Left renal pelvis (tissue), 4 donors: ENCODE measurements around the gene SEC24B. TPM values are rescaled to one million over a fixed set of nuclear protein-coding genes. Genes with fewer than 3 reads are reported as not detected.

Experiments
- DNase-seq, 4 donors: peaks; one replicate each; pipeline ENCODE4 v3.0.0-alpha.2; 2013; ENCODE audit warnings: low read depth in 4 of 4, low spot score in 3 of 4
- polyA plus RNA-seq, 4 donors: library from polyadenylated mRNA; unstranded; fragments of 120-200 nt; gene quantifications; one replicate each; pipeline ENCODE4 v1.2.1, GENCODE V29; 2013; ENCODE audit not compliant: insufficient read length in 4 of 4

SEC24B gene
- 10 to 100 TPM; 35.8 to 48.8 (median 42.2) TPM for polyA plus RNA-seq

DNA sequence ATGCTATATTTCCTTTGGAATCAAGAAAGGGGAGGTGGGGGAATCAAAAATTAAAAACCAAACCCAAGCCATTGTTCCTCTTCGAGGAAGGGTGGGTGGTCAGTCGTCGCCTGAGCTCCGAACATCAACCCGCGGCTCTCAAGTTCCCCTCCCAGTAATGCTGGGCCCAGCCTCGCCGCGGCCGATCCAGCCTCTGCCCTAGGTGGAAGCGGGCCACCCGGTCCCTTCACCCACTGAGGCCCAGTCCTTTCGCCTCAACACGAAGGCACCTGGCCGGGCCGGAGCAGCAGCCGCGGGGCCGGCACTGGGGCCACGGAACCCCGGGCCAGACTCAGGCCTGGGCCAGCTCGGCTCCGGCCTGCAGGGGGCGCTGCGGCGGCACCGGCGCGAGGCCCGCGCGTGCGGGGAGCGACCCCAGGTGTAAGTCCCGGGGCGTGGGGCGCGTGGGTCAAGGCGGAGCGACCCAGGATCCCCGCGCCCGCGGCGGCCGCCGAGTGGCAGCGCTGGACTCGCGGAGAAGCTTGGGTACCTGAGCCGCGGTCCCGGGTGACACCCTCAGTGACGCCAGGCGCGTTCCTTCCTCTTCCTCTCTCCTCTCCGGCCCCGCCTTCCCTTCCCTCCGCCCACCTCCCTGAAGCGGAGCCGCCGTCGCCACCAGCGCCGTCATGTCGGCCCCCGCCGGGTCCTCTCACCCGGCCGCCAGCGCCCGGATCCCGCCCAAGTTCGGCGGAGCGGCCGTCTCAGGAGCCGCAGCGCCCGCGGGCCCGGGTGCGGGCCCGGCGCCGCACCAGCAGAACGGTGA, at the start of gene SEC24B:
Gene SEC24B, plus strand, starts transcription at position 611 of the 802 bp plus-strand sequence. Its CDS starts 55 bp downstream, at position 666.
- peak in 3 of 4 donors; percentile 66 to 70 (median 70) for DNase-seq

DNA sequence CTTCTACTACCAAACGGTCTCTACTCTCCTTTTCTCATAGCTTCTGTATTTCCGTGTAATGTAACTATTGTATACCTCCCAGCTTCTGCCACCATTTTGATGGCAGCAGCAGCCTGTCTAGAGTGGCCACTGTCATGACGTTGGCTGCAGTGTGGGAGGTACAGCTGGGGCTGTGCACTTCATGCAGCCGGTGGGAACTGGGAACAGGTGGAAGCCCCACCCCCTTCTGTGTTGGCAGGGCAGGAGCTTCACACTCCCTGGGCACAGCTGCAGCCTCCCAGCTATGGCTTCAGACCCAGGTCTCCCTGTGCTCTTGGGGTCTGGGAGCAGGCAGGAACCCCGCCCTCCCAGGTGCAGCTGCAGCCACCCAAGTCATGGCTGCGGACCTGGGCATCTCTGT, 49.8 kb upstream of the SEC24B start:
- DNase-seq = no peak

DNA sequence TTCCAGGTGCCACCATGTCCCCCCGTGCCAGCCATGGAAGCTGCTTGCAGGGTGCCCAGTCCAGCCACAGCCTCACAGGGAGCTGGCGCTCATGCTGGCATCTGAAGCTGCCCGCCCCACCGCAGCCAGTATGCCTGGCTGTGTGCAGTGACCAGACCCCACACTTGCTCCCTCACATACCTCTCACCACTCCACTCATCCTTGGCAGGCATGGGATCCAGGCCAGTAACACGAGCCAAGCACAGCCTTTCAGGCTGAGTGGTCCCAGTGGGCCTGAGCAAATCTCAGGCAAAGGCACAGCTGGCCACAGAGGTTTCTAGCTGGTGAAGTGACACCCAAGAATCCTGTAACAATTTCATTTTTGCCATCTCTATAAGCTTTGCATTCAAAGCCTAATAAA, 48.4 kb upstream of the SEC24B start:
- no peak for DNase-seq

DNA sequence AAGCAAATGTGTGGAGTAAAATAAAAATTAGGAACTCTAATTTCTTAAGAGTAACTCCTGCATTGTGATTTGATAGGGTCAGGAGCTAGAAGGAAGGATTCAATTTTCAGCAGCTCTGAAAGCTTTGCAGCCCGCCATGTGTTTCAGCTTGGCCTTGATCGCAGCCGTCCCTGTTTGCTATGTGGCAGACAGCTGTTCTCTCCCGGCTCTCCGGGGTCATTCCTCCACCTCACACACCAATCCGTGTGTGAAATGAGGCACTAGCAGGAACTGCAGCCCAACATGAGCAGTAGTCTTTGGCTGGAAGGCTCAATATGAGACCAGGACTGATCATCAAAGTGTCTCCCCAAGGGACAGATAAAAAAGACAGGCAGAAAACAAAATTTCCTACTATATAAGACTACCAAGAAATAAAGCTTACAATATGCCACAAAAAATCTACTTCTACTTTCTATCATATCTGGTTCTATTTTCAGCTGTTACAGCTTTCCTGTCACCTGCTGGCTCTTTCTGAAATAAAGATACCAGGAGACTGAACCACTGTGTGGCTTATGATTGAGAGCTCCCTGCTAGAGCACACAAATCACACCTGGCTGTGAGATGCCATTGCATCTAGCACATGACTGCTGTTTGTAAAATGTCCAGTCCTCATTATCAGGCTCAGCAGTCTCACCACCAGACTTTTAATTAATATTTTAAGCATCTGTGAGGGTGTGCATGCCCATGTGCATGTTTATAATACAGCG, 44.1 kb upstream of the SEC24B start:
- DNase-seq = no peak

DNA sequence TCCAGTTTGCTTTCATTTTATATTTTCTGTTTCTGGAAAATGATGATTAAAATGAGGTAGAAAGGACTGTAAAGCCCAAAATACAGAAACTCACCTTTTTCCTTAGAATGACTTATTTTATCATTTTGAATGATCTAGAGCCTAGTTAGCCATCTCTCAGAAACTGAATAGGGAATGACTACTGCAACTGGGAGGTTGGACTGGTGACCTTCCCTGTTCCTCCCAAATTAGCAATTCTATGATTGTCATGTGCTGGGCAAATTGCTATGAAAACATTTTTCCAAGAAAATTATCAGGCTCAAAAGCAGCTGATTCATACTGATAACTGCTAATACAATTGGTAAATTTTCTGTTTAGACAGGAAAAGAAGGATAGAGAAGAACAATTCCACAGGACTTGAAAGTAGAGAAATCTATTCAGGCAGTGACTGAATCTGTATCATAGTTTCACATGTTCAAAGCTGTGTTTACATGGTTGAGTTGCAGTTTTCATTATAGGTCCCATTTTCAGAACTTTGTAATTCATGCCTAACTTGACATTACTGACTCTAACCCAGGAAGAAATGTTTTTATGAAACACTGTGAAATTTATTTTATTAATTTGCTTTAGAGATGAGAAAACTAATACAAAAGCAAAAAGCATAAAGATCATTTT, 43.4 kb upstream of the SEC24B start:
- DNase-seq = no peak

DNA sequence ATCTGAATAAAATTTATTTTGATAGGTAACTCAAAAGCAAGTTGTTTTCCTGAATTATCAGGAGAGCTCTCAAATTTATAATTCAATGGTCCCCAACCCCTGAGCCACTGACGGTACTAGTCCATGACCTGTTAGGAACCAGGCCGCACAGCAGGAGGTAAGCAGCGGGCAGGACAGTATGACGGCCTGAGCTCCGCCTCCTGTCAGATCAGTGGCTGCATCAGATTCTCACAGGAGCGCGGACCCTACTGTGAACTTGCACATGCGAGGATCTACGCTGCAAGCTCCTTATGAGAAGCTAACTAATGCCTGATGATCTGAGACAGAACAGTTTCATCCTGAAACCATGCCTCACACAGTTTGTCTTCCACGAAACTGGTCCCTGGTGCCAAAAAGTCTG, 37.9 kb upstream of the SEC24B start:
- no peak for DNase-seq

DNA sequence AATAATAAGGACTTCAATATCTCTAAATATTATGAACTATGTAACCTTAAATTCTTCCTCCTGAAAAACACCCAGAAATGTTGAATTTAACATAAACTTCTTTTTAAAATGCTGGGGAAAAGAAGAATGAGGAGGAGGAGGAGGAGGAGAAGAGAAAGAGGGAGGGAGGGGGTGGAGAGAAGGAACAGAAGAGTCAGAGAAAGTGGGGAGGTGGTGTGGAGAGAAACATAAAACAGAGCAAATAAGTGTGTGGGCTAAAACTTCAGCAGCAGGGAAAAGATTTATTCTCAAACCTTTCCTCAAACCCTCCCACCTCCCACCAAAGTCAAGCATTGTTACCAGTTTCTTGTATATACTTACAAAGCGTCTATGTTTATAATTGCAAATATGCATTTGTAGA, 34.7 kb upstream of the SEC24B start:
- no peak for DNase-seq

DNA sequence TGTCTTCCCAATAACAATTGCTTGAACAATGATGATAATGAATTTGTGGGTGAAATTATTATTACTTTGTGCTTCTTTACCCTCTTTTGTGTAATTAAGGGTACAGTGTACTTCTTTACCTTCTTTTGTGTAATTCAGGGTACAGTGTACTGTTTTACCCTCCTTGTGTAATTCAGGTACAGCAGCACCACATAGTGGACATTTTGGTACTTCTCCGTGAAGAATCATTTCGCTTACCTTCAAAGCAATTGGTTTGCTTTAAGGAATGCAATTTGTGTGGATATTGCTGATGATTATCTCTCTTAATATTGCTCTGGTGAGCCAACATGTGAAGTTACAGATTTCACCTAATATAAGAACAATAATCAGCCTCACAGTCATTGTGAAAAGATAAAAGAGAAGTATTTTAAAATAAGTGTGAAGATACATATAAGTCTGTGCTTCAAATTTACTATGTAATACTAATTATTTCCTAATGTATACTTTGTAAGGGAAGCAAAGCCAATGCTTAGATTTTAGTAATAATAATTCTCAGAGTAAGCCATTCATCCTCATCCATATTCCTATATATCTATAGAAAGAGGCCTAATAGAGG, 27.2 kb upstream of the SEC24B start:
- peak in 2 of 4 donors; percentile 24 to 69 for DNase-seq

DNA sequence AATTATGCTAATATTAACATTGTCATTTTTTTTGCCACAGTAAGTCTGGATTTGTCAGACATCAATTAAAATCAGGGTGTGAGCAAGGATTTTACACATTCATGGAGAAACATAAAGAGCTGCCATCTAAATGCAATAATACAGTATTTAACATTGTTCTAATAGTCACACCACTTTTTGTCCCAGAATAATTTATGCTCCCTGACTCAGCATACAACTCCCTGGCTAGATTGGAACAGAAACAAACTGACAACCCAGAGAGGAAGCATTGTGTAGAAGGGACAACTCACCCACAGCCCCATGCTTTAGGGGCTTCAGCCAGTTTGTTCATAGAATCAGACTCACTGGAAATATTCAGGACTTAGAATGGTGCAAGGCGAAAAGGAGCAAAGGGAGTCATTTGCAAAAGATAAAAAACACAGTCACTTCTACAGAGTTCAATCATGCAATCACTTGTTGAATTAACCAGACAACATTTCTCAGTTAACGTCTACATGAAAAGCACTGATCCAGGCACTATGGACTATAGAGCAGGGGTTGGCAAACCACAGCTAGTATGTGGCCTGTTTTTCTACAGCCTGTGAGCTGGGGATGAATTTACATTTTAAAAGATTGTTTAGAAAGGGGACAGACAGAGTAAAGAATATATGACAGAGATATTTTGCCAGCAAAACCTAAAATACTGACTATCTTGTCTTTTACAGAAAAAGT, 26.4 kb upstream of the SEC24B start:
- DNase-seq = no peak

DNA sequence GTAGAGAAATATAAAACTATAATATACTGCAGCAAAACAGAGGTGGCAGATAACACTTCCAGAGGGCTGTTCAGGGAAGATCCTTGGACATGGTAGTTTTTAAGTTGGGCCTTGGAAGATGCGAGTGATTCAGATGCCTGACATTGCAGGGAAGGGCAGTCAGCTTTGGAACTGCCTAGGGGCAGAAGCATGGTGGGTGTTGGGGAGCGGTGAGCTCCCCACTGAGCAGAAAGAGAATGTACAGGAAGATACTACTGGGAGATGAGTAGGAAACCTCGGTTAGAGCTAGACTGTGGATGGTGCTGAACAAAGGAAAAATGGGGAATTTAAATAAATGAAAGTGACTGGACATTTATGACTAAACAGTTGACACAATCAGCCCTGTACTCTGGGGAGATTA, 24.9 kb upstream of the SEC24B start:
- DNase-seq = no peak

DNA sequence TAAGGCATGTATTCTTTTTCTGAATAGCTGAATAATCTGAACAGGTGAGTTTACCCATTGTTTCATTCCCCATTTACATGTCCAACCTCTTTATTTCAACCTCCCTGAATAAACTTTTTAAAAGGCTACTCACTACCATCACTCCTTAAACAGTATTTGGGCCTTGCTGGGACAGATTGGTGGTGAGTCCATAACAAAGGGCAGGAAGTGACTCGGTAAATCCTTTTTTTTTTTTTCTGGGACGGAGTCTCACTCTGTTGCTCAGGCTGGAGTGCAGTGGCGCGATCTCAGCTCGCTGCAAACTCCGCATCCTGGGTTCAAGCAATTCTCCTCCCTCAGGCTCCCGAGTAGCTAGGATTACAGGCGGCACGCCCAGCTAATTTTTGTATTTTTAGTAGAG, 23.4 kb upstream of the SEC24B start:
- no peak for DNase-seq

DNA sequence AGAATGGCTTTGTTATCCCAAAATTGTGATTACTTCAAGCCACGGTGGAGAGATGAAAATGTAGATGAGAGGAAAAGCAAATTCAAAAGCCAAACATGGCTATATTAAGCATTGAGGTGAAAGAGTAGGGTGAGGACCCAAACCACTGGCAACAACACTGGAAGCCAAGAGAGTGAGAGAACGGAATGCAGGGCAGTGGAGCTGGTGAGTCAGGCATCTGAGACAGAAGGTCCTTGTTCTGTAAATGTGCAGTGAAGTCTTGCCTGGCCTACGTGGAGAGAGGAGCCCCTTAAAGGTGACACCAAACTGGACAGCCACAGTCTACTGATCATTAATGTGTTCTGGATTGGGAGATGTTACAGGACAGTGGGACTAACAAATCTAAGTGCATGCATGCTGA, 22.8 kb upstream of the SEC24B start:
- no peak for DNase-seq

DNA sequence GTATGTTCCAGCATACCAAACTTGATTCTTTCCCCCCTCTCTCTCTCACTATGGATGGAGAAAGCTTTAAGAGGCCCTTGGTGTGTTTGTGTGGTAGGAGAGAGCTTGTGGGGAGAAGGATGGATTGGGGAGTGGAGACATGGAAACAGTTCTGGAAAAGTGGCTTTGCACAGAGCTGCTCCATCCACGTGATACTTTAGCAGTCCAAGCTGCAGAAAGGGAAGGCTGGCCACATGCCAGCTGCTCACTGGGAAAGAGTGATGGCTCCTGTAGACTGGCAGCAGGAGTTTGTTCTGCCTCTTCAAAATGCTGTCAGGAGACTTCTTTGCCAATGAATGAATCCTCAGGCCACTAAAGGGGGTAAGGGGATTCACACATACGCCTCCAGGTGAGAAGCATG, 21.7 kb upstream of the SEC24B start:
- DNase-seq = no peak

DNA sequence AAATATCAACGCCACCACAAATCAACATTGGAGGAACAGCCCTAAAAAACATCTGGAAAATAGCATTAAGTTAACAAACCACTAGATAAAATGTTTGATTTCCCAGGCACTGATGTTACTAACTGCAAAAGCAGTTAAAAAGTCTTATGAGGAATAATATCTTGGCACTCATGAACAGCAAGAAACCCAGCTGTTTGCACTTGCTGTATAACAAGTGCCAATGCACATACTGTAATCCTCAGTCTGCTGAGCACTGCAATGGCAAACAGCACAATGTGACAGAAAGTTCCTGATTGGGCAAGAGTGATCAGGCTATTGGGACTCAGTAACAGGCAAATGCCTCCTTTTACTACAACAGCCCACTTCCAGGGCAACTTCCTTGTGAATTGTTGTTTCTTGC, 20.8 kb upstream of the SEC24B start:
- no peak for DNase-seq

DNA sequence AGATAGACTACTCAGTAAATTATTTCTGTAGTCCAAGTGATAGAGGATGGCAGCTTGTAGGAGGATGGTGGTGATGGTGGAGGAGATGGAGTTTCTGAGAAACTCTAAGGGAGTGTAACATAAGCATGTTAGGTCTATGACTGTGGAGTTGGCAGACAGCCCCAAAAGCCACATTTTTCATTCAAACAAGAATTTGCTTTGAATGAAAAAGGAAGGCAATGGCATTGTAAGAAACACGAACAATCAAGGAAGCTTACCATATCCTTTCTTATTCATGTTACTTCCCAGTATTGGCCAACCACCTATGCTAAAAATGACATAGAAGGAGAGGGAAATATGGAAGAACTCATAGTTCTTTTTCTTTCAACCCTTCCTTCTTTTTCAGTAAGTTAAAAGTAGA, 18.7 kb upstream of the SEC24B start:
- no peak for DNase-seq

DNA sequence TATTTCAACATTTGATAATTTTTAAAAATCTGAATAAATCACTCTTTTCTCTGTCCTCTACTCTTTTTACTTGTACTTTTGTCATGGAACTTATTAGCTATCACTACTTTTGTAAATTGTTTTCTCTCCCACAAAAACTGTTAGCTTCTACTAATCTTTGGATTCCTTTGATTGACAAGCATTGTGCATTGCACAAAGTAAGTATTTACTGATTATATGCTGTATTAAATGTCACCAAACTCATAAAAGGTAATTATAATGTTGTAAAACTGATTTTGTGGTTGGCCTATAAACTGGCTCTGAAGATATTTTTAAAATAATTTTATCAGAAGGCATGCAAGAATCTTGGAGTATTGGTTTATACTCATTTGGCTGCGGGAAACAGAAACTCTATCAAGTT, 15.0 kb upstream of the SEC24B start:
- no peak for DNase-seq

DNA sequence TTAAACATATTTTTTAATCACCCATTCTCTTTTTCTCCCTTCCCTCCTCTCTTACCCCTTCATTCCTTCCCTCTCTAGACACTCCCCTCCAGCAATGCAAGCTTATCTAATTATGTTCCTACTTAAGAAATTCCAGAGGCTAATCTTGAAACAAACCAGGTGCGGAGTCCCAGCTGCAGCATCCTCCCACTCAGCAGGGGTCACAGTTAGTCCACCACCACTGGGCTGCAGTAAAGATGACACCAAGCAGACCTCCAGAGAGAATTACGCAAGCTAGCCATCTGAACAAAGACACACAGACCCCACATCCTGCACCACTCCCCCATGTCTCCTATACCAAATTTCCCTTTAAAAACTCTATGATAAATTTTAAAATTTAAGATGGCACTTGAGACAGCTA, 13.9 kb upstream of the SEC24B start:
- DNase-seq = peak in 1 of 4 donors; percentile 14

DNA sequence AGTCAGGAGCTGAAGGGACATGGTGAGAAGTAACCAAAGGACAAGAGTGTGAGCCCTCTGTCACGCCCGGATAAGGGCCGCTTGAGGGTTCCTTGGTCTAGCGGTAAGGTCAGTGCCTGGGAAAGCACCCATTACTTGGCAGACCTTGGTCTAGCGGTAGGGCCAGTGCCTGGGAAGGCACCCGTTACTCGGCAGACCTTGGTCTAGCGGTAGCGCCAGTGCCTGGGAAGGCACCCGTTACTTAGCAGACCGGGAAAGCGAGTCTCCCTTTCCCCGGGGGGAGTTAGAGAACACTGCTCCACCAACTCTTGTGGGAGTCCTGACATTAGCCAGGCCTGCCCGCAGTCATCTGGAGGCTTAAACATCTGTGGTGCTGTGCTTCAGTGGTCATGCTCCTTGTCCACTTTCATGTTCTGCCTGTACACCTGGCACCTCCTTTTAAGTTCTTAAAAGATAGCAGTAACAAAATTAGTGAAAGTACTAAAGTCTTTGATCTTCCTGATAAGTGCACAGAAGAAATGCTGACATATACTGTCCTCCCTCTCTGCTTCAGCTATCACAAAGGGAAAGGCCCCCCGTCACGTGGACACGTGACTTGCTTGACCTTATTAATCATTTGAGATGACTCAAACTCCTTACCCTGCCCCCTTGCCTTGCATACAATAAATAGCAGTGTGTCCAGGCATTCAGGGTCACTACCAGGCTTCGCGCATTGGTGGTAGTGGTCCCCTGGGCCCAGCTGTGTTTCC, 9.3 kb upstream of the SEC24B start:
- DNase-seq = no peak

DNA sequence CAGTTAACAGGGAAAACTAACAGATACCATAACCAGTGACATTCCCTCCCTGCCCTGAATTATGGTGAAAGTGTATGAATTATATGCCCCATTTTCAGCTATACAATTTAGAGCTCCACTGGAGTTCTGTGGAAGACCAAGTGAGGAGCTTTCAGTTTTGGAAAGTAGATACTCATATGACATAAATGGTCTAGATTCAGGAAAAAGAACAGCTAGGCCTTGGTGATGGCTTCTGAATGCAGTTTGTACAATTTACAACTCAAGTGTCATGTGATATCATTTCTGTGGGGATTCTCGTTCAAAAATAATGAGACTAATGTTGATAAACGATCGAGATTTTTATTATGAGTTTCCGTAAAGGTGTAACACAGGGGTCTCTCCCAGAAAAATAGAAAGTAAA, 8.2 kb upstream of the SEC24B start:
- no peak for DNase-seq

DNA sequence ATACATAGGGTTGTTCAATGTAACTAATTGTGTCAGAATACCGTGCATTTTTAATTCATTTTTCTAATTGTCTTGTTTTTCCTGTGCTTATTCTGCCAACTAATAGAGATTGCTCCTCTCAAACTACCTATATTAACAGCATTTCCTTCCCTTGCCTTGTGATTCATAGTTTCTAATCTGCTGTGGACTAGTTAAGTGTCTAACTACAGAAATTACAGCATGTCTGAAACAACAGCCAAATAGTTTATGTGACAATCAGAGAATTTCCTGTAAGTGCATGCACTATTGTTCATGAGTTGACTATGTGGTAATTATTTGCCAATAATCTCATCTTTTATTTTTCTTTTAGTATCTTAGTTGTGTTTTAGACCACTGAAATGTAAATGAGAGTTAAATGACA, 4.1 kb upstream of the SEC24B start:
- DNase-seq = no peak
